Mesothelial cell of epicardium (in vitro differentiated cells): ENCODE measurements around the gene ME3. TPM values are rescaled to one million over a fixed set of nuclear protein-coding genes. Genes with fewer than 3 reads are reported as not detected.

ENCODE experiments used
- DNase-seq, 2 experiments: peaks; one replicate each; pipeline ENCODE4 v3.0.0; 2021; ENCODE audit warnings: low spot score in 2 of 2; ENCODE audit not compliant: unreplicated experiment in 2 of 2
- H3K27ac Mint-ChIP-seq: 2 replicates; pipeline ENCODE4 v1.8.0; 2021; ENCODE audit warnings: mixed read lengths
- H3K27me3 Mint-ChIP-seq: 2 replicates; pipeline ENCODE4 v1.8.0; 2021; ENCODE audit warnings: low read depth, mixed read lengths
- H3K36me3 Mint-ChIP-seq: 2 replicates; pipeline ENCODE4 v1.8.0; 2021; ENCODE audit warnings: mixed read lengths
- H3K4me1 Mint-ChIP-seq: 2 replicates; pipeline ENCODE4 v1.8.0; 2021; ENCODE audit warnings: mixed read lengths
- H3K4me3 Mint-ChIP-seq: 2 replicates; pipeline ENCODE4 v1.8.0; 2021; ENCODE audit warnings: mild to moderate bottlenecking, moderate library complexity, mixed read lengths
- H3K9me3 Mint-ChIP-seq: 2 replicates; pipeline ENCODE4 v1.8.0; 2021; ENCODE audit warnings: mixed read lengths
- CTCF ChIP-seq: fragments of 200-600 bp; sonication (generic); IDR thresholded peaks from one replicate; pipeline ENCODE4 v1.5.0; 2021; ENCODE audit warnings: antibody characterized with exemption; ENCODE audit not compliant: unreplicated experiment
- total RNA-seq: library from RNA; stranded (reverse); gene quantifications from 3 replicates; pipeline ENCODE4 v1.2.1, GENCODE V29; 2021

The ME3 gene
- total RNA-seq, 1 donor from 2014 or later, result 11.8 TPM

DNA sequence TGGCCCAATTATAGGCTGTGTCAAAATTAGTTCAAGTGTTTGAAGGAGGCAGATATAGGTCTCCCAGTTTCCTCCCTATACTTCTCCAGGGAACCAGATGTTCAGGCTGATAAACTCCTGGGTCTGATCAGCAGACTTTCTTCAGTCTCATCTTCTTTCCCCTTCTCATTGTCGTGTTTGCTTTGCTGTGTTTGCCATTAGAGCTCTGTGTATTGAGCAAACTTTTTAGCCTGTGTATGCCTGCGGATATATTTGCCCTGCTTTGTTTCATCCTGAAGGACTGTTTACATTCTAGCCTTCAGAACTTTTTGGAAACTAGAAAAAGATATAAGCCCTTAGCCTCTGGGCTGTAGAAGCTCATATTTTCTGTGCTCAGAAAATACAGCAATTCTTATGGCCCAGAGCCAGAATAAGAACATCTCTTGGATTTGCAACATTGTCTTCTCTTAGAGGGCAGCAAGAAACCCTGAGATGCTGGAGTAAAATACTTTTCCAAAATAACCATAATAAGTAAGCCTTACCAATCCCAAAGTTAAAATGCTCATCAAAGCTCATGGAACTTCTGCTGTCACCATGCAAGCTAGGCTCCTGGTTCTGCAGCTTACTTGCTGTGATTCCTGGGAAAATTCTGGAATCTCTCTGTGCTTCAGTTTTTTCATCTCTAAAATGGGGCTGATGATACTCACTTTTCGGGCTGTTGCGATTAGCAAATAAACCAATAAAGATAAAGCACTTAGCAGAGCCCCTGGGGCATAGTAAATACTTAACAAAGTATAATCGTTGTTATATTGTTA lies 34.1 kb upstream of the ME3 start:
- Mint-ChIP-seq H3K36me3 (peaks cover 6% of the 10 kb centered on the region), H3K9me3 (peaks cover 11% of the 10 kb centered on the region), H3K4me1 (peaks cover 40% of the 10 kb centered on the region), H3K27ac (no peak overlapping the region), H3K4me3 (no peak overlapping the region), H3K27me3 (no peaks in the 10 kb centered on the region)
- no peak for TF ChIP-seq CTCF
- DNase-seq, result no peak

- no peaks in the 10 kb centered on the region for H3K9me3 Mint-ChIP-seq
- no peak for TF ChIP-seq CTCF
- H3K27me3 Mint-ChIP-seq, result no peaks in the 10 kb centered on the region
- no peak overlapping the region for H3K4me3 Mint-ChIP-seq
- H3K27ac Mint-ChIP-seq, result no peak overlapping the region
- no peaks in the 10 kb centered on the region for H3K36me3 Mint-ChIP-seq
- DNase-seq, result no peak
- H3K4me1 Mint-ChIP-seq, result peaks cover 57% of the 10 kb centered on the region
These were observed 32.3 kb upstream of the ME3 start for GRCh38 chr11:86704710-86705109.

GRCh38 chr11:86703987-86704386 lies 31.6 kb upstream of the ME3 start:
- no peaks in the 10 kb centered on the region for H3K27me3 Mint-ChIP-seq
- no peak overlapping the region for H3K27ac Mint-ChIP-seq

GRCh38 chr11:86702220-86702983 lies 30.0 kb upstream of the ME3 start:
- TF ChIP-seq CTCF, result no peak
- H3K27ac Mint-ChIP-seq, result peak overlapping the region; percentile 77
- peaks cover 71% of the 10 kb centered on the region for H3K4me1 Mint-ChIP-seq
- DNase-seq, result no peak
- no peaks in the 10 kb centered on the region for H3K27me3 Mint-ChIP-seq
- H3K4me3 Mint-ChIP-seq, result no peak overlapping the region
- no peaks in the 10 kb centered on the region for H3K9me3 Mint-ChIP-seq
- H3K36me3 Mint-ChIP-seq, result no peaks in the 10 kb centered on the region

More at GRCh38 chr11:86703987-86704386, 31.6 kb upstream of the ME3 start:
- Mint-ChIP-seq H3K36me3 (no peaks in the 10 kb centered on the region), H3K4me1 (peaks cover 63% of the 10 kb centered on the region), H3K4me3 (no peak overlapping the region), H3K9me3 (no peaks in the 10 kb centered on the region)
- no peak for DNase-seq
- TF ChIP-seq CTCF, result no peak

- DNase-seq, result no peak
- Mint-ChIP-seq H3K4me3 (no peak overlapping the region), H3K27me3 (no peaks in the 10 kb centered on the region), H3K27ac (no peak overlapping the region), H3K4me1 (peaks cover 82% of the 10 kb centered on the region), H3K36me3 (no peaks in the 10 kb centered on the region), H3K9me3 (no peaks in the 10 kb centered on the region)
- TF ChIP-seq CTCF, result no peak
These were observed 26.8 kb upstream of the ME3 start for GRCh38 chr11:86699040-86699791.
